SK-N-SH treated with all-trans-retinoic acid at 6 μM for 48 hours (cell line): Measurements from ENCODE around the gene VWF.

Source experiments
- ATAC-seq: fragments of 200-7000 bp; cut with Tn5 transposase; 3 replicates; pipeline ENCODE4 v1.9.1; 2020; ENCODE audit warnings: mild to moderate bottlenecking, moderate library complexity
- ARNTL ChIP-seq: fragments of 450-650 bp; formaldehyde crosslinking; IDR thresholded peaks from 2 replicates; pipeline ENCODE4 v1.5.0; 2020; ENCODE audit warnings: low read depth, mild to moderate bottlenecking, moderate library complexity, borderline replicate concordance
- BACH2 ChIP-seq: fragments of 250-450 bp; sonication (Bioruptor Pico); IDR thresholded peaks from 2 replicates; pipeline ENCODE4 v1.9.0; 2021; ENCODE audit warnings: mild to moderate bottlenecking, borderline replicate concordance
- CSDC2 ChIP-seq: fragments of 250-450 bp; sonication (Bioruptor Pico); IDR thresholded peaks from 2 replicates; pipeline ENCODE4 v1.5.0; 2020; ENCODE audit warnings: mild to moderate bottlenecking, moderate library complexity
- ESRRG ChIP-seq: fragments of 250-450 bp; sonication (Bioruptor Pico); IDR thresholded peaks from 2 replicates; pipeline ENCODE4 v1.6.1; 2021; ENCODE audit warnings: mild to moderate bottlenecking
- GLIS3 ChIP-seq: fragments of 250-450 bp; sonication (Bioruptor Pico); IDR thresholded peaks from 2 replicates; pipeline ENCODE4 v1.5.0; 2020; ENCODE audit warnings: mild to moderate bottlenecking, moderate library complexity
- ISL1 ChIP-seq: fragments of 250-450 bp; sonication (Bioruptor Pico); IDR thresholded peaks from 2 replicates; pipeline ENCODE4 v2.1.2; 2022; ENCODE audit warnings: mild to moderate bottlenecking, moderate library complexity
- OSR1 ChIP-seq: fragments of 250-450 bp; sonication (Bioruptor Pico); IDR thresholded peaks from 2 replicates; pipeline ENCODE4 v1.8.0; 2022; ENCODE audit warnings: moderate library complexity, mild to moderate bottlenecking, inconsistent platforms
- PPARA ChIP-seq: fragments of 250-450 bp; sonication (Bioruptor Pico); IDR thresholded peaks from 2 replicates; pipeline ENCODE4 v1.5.0; 2020; ENCODE audit warnings: mild to moderate bottlenecking, borderline replicate concordance
- RARB ChIP-seq: fragments of 250-450 bp; sonication (Bioruptor Pico); IDR thresholded peaks from 2 replicates; pipeline ENCODE4 v1.8.0; 2021; ENCODE audit warnings: mild to moderate bottlenecking, moderate library complexity
- SNAI2 ChIP-seq: fragments of 250-450 bp; sonication (Bioruptor Pico); IDR thresholded peaks from 2 replicates; pipeline ENCODE4 v1.5.0; 2020; ENCODE audit warnings: mild to moderate bottlenecking, moderate library complexity
- TOX ChIP-seq: fragments of 250-450 bp; sonication (Bioruptor Pico); IDR thresholded peaks from 2 replicates; pipeline ENCODE4 v1.8.0; 2021; ENCODE audit warnings: mild to moderate bottlenecking, moderate library complexity, borderline replicate concordance
- ZC3H10 ChIP-seq: fragments of 250-450 bp; sonication (Bioruptor Pico); IDR thresholded peaks from 2 replicates; pipeline ENCODE4 v1.5.1; 2021; ENCODE audit warnings: mild to moderate bottlenecking, moderate library complexity
- ZFP3 ChIP-seq: fragments of 250-450 bp; sonication (Bioruptor Pico); IDR thresholded peaks from 2 replicates; pipeline ENCODE4 v1.5.0; 2020; ENCODE audit warnings: mild to moderate bottlenecking, moderate library complexity
- ZFP30 ChIP-seq: fragments of 450-650 bp; formaldehyde crosslinking; IDR thresholded peaks from 2 replicates; pipeline ENCODE4 v1.5.0; 2022; ENCODE audit warnings: mild to moderate bottlenecking, moderate library complexity
- ZNF565 ChIP-seq: fragments of 450-650 bp; formaldehyde crosslinking; conservative IDR thresholded peaks from 2 replicates; pipeline ENCODE4 v1.5.0; 2020; ENCODE audit warnings: low read depth, mild to moderate bottlenecking, moderate library complexity
- ZNF70 ChIP-seq: fragments of 450-650 bp; formaldehyde crosslinking; IDR thresholded peaks from 2 replicates; pipeline ENCODE4 v1.5.0; 2020; ENCODE audit warnings: mild to moderate bottlenecking, moderate library complexity
- ZNF8 ChIP-seq: fragments of 450-650 bp; formaldehyde crosslinking; IDR thresholded peaks from 2 replicates; pipeline ENCODE4 v1.5.0; 2020; ENCODE audit warnings: mild to moderate bottlenecking, moderate library complexity
- TF ChIP-seq, protein P1 (sequence below): fragments of 250-450 bp; sonication (Bioruptor Pico); IDR thresholded peaks from 2 replicates; pipeline ENCODE4 v1.5.1; 2021; ENCODE audit warnings: mild to moderate bottlenecking, moderate library complexity
- TF ChIP-seq, protein P2 (sequence below): fragments of 250-450 bp; sonication (Bioruptor Pico); IDR thresholded peaks from 2 replicates; pipeline ENCODE4 v1.8.0; 2021; ENCODE audit warnings: low read depth, mild to moderate bottlenecking, moderate library complexity, borderline replicate concordance
- TF ChIP-seq, protein P3 (sequence below): fragments of 250-450 bp; sonication (Bioruptor Pico); IDR thresholded peaks from 2 replicates; pipeline ENCODE4 v1.5.1; 2020; ENCODE audit warnings: low read depth, mild to moderate bottlenecking, moderate library complexity
- TF ChIP-seq, protein P4 (sequence below): fragments of 250-450 bp; sonication (Bioruptor Pico); IDR thresholded peaks from 2 replicates; pipeline ENCODE4 v1.5.0; 2020; ENCODE audit warnings: mild to moderate bottlenecking, moderate library complexity
- TF ChIP-seq, protein P5 (sequence below): fragments of 250-450 bp; sonication (Bioruptor Pico); IDR thresholded peaks from 2 replicates; pipeline ENCODE4 v1.8.0; 2020; ENCODE audit warnings: mild to moderate bottlenecking, moderate library complexity, borderline replicate concordance

Gene VWF

DNA sequence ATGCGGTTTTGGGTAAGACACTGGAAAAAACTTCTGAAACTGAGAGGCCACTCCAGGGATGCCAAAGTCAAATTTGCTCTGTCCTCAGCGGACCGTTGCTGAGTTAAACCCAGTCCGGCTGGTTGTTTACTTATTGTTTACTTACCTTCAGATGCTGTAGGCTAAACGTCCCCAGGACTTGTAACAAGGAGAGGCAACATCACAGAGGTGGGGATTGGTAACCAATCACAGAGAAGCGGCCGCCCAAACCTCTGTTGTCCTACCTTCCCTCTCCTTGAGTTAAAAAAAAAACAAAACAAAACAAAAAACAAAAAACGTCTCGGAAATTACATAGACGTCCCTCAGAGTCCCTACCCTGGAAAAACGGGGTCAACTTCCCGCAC lies 179.8 kb downstream of the VWF start:
- no peak for TF ChIP-seq ZNF70 (CRISPR knock-in tag)
- no peak for TF ChIP-seq ZFP30 (CRISPR knock-in tag)
- TF ChIP-seq, protein P1, sequence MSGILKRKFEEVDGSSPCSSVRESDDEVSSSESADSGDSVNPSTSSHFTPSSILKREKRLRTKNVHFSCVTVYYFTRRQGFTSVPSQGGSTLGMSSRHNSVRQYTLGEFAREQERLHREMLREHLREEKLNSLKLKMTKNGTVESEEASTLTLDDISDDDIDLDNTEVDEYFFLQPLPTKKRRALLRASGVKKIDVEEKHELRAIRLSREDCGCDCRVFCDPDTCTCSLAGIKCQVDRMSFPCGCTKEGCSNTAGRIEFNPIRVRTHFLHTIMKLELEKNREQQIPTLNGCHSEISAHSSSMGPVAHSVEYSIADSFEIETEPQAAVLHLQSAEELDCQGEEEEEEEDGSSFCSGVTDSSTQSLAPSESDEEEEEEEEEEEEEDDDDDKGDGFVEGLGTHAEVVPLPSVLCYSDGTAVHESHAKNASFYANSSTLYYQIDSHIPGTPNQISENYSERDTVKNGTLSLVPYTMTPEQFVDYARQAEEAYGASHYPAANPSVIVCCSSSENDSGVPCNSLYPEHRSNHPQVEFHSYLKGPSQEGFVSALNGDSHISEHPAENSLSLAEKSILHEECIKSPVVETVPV (CRISPR knock-in tag), result no peak
- TF ChIP-seq, protein P2, sequence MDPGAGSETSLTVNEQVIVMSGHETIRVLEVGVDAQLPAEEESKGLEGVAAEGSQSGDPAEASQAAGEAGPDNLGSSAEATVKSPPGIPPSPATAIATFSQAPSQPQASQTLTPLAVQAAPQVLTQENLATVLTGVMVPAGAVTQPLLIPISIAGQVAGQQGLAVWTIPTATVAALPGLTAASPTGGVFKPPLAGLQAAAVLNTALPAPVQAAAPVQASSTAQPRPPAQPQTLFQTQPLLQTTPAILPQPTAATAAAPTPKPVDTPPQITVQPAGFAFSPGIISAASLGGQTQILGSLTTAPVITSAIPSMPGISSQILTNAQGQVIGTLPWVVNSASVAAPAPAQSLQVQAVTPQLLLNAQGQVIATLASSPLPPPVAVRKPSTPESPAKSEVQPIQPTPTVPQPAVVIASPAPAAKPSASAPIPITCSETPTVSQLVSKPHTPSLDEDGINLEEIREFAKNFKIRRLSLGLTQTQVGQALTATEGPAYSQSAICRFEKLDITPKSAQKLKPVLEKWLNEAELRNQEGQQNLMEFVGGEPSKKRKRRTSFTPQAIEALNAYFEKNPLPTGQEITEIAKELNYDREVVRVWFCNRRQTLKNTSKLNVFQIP, result no peak
- TF ChIP-seq, protein P3, sequence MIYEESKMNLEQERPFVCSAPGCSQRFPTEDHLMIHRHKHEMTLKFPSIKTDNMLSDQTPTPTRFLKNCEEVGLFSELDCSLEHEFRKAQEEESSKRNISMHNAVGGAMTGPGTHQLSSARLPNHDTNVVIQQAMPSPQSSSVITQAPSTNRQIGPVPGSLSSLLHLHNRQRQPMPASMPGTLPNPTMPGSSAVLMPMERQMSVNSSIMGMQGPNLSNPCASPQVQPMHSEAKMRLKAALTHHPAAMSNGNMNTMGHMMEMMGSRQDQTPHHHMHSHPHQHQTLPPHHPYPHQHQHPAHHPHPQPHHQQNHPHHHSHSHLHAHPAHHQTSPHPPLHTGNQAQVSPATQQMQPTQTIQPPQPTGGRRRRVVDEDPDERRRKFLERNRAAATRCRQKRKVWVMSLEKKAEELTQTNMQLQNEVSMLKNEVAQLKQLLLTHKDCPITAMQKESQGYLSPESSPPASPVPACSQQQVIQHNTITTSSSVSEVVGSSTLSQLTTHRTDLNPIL (CRISPR knock-in tag), result no peak
- TF ChIP-seq ZNF8 (CRISPR knock-in tag), result no peak
- TF ChIP-seq ISL1 (CRISPR knock-in tag), result no peak
- TF ChIP-seq SNAI2 (CRISPR knock-in tag), result no peak
- no peak for TF ChIP-seq BACH2 (CRISPR knock-in tag)
- no peak for TF ChIP-seq ZFP3 (CRISPR knock-in tag)
- TF ChIP-seq OSR1 (CRISPR knock-in tag), result no peak
- TF ChIP-seq PPARA (CRISPR knock-in tag), result no peak
- no peak for TF ChIP-seq GLIS3 (CRISPR knock-in tag)
- TF ChIP-seq, protein P4, sequence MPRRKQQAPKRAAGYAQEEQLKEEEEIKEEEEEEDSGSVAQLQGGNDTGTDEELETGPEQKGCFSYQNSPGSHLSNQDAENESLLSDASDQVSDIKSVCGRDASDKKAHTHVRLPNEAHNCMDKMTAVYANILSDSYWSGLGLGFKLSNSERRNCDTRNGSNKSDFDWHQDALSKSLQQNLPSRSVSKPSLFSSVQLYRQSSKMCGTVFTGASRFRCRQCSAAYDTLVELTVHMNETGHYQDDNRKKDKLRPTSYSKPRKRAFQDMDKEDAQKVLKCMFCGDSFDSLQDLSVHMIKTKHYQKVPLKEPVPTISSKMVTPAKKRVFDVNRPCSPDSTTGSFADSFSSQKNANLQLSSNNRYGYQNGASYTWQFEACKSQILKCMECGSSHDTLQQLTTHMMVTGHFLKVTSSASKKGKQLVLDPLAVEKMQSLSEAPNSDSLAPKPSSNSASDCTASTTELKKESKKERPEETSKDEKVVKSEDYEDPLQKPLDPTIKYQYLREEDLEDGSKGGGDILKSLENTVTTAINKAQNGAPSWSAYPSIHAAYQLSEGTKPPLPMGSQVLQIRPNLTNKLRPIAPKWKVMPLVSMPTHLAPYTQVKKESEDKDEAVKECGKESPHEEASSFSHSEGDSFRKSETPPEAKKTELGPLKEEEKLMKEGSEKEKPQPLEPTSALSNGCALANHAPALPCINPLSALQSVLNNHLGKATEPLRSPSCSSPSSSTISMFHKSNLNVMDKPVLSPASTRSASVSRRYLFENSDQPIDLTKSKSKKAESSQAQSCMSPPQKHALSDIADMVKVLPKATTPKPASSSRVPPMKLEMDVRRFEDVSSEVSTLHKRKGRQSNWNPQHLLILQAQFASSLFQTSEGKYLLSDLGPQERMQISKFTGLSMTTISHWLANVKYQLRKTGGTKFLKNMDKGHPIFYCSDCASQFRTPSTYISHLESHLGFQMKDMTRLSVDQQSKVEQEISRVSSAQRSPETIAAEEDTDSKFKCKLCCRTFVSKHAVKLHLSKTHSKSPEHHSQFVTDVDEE (CRISPR knock-in tag), result no peak
- no peak for TF ChIP-seq RARB (CRISPR knock-in tag)
- no peak for TF ChIP-seq CSDC2
- TF ChIP-seq ZC3H10 (CRISPR knock-in tag), result no peak
- TF ChIP-seq ZNF565 (CRISPR knock-in tag), result no peak
- TF ChIP-seq ARNTL (CRISPR knock-in tag), result no peak
- TF ChIP-seq TOX, result no peak
- no peak for ATAC-seq

DNA sequence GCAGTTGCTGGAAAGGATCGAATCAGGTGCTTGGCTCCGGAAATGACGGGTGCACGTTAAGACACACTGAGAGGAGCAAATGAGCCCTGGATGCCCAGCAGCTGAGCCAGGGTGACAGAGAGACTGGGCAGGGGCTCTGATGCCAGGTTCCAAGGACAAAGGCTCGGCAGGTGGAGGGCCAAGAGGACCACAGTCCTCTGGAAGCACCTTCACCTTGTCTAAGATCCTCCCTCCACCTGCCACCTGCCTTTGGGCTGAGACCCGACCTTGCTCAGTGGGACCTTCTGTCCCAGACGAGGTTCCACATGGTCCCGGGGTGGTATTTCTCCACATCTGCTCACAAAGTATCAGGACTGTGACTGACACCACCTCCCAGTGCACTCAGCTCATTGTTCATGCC lies 180.4 kb downstream of the VWF start:
- no peak for ATAC-seq
- TF ChIP-seq ZNF565 (CRISPR knock-in tag), result no peak
- TF ChIP-seq BACH2 (CRISPR knock-in tag), result no peak
- no peak for TF ChIP-seq ZFP3 (CRISPR knock-in tag)

DNA sequence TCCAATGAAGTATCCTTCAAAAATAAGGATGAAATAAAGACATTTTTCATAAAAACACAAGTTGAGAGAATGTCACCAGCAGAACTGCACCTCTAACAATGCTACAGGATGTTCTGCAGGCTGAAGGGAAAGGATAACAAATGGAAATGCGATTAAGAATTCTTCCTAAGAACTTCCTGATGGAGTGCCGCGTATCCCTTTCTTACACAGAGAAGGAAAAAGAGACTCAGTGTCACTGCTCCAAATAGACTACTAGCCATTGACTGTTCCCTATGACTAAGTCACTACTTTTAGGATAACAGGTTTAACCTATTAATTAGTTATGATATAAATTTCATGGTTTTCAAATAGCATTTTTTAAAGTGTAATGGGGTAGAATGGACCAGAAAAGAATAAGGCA lies 182.6 kb downstream of the VWF start:
- no peak for ATAC-seq
- TF ChIP-seq PPARA (CRISPR knock-in tag) (no peak), RARB (CRISPR knock-in tag) (no peak), TOX (no peak), ZNF8 (CRISPR knock-in tag) (no peak), ZFP30 (CRISPR knock-in tag) (no peak), ESRRG (no peak), OSR1 (CRISPR knock-in tag) (no peak), ZFP3 (CRISPR knock-in tag) (no peak), ZNF70 (CRISPR knock-in tag) (no peak), CSDC2 (no peak), ISL1 (CRISPR knock-in tag) (no peak), SNAI2 (CRISPR knock-in tag) (no peak)
- TF ChIP-seq, protein P4 (CRISPR knock-in tag), result no peak
- TF ChIP-seq, protein P2, result no peak
- TF ChIP-seq, protein P1 (CRISPR knock-in tag), result no peak
- TF ChIP-seq, protein P5, sequence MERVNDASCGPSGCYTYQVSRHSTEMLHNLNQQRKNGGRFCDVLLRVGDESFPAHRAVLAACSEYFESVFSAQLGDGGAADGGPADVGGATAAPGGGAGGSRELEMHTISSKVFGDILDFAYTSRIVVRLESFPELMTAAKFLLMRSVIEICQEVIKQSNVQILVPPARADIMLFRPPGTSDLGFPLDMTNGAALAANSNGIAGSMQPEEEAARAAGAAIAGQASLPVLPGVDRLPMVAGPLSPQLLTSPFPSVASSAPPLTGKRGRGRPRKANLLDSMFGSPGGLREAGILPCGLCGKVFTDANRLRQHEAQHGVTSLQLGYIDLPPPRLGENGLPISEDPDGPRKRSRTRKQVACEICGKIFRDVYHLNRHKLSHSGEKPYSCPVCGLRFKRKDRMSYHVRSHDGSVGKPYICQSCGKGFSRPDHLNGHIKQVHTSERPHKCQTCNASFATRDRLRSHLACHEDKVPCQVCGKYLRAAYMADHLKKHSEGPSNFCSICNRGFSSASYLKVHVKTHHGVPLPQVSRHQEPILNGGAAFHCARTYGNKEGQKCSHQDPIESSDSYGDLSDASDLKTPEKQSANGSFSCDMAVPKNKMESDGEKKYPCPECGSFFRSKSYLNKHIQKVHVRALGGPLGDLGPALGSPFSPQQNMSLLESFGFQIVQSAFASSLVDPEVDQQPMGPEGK, result no peak
